Uterus (tissue), 4 donors: ENCODE measurements around the gene SORT1. TPM values are rescaled to one million over a fixed set of nuclear protein-coding genes. Genes with fewer than 3 reads are reported as not detected.

ENCODE experiments used
- DNase-seq, 2 donors: peaks; one replicate each; pipeline ENCODE4 v3.0.0-alpha.2; 2019 to 2020
- H3K27ac ChIP-seq, 2 donors: fragments of 200-600 bp; sonication (generic); 1 replicate in 1 of 2; 2 replicates in 1 of 2; pipeline ENCODE4 v1.5.1; 2016 to 2018
- H3K27me3 ChIP-seq, 2 donors: fragments of 200-600 bp; sonication (generic); one replicate each; pipeline ENCODE4 v1.5.1; 2018 to 2019; ENCODE audit warnings: control low read depth in 1 of 2
- H3K36me3 ChIP-seq, 2 donors: fragments of 200-600 bp; sonication (generic); one replicate each; pipeline ENCODE4 v1.5.1; 2019; ENCODE audit warnings: control low read depth in 1 of 2
- H3K4me1 ChIP-seq, 2 donors: fragments of 200-600 bp; sonication (generic); one replicate each; pipeline ENCODE4 v1.5.1; 2018 to 2019; ENCODE audit warnings: control low read depth in 1 of 2
- H3K4me3 ChIP-seq, 2 donors: fragments of 200-600 bp; sonication (generic); 1 replicate in 1 of 2; 2 replicates in 1 of 2; pipeline ENCODE4 v1.5.1; 2018 to 2019; ENCODE audit warnings: mild to moderate bottlenecking in 1 of 2
- H3K9me3 ChIP-seq, 2 donors: fragments of 200-600 bp; sonication (generic); one replicate each; pipeline ENCODE4 v1.5.1; 2019; ENCODE audit warnings: control low read depth in 1 of 2
- POLR2A ChIP-seq, 2 donors: fragments of 450-650 bp; IDR thresholded peaks; one replicate each; pipeline ENCODE4 v1.6.1; 2016; ENCODE audit warnings: antibody characterized with exemption in 2 of 2, mild to moderate bottlenecking in 1 of 2, moderate library complexity in 1 of 2
- intact Hi-C: fragments of 100-400 bp; cut with DNase I; formaldehyde crosslinking; loops from one replicate; pipeline ENCODE4 v1.15.1; 2023; ENCODE audit warnings: low total_unique reads
- total RNA-seq, 4 donors: library from RNA; depleted of rRNA in 3 of 4; stranded (reverse); fragments of >200 nt in 3 of 4; gene quantifications; one replicate each; pipeline versions ENCODE4 v1.1.0 to v1.2.4, GENCODE V29; 2014 to 2023
- TF ChIP-seq, protein P1 (sequence below), 4 experiments: fragments of 200-600 bp in 2 of 4; fragments of 450-650 bp in 2 of 4; sonication (generic) in 2 of 4; IDR thresholded peaks; one replicate each; pipeline ENCODE4 v1.5.1; 2016 to 2019; ENCODE audit warnings: antibody characterized with exemption in 4 of 4, mild to moderate bottlenecking in 2 of 4, moderate library complexity in 1 of 4
- donor health status: DM: yes; HTN: yes; CAD: no.

Gene SORT1
- total RNA-seq, 4 donors from 2014 or later = 20.2 to 43.4 (median 27.9) TPM

- H3K9me3 ChIP-seq = no peaks in the 10 kb centered on the region
- no peaks in the 10 kb centered on the region for H3K27me3 ChIP-seq
- peaks cover 4 to 7% of the 10 kb centered on the region in 2 donors for H3K4me1 ChIP-seq
- TF ChIP-seq, protein P1, sequence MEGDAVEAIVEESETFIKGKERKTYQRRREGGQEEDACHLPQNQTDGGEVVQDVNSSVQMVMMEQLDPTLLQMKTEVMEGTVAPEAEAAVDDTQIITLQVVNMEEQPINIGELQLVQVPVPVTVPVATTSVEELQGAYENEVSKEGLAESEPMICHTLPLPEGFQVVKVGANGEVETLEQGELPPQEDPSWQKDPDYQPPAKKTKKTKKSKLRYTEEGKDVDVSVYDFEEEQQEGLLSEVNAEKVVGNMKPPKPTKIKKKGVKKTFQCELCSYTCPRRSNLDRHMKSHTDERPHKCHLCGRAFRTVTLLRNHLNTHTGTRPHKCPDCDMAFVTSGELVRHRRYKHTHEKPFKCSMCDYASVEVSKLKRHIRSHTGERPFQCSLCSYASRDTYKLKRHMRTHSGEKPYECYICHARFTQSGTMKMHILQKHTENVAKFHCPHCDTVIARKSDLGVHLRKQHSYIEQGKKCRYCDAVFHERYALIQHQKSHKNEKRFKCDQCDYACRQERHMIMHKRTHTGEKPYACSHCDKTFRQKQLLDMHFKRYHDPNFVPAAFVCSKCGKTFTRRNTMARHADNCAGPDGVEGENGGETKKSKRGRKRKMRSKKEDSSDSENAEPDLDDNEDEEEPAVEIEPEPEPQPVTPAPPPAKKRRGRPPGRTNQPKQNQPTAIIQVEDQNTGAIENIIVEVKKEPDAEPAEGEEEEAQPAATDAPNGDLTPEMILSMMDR (IDR thresholded peaks at IDR 0.05) = no peak
- H3K4me3 ChIP-seq = peak overlapping the region; percentile 36 to 53
- peak in 1 of 2 donors; percentile 34 for DNase-seq
- intact Hi-C loops = loop anchor here (2.0 kb wide), 1 partner anchor 114 kb away; the partner anchor contains the start of gene SORT1
- no peaks in the 10 kb centered on the region for H3K36me3 ChIP-seq
- peak overlapping the region; percentile 66 to 86 for H3K27ac ChIP-seq
These were observed 115.2 kb downstream of the SORT1 start for GRCh38 chr1:109282497-109282951.

DNA sequence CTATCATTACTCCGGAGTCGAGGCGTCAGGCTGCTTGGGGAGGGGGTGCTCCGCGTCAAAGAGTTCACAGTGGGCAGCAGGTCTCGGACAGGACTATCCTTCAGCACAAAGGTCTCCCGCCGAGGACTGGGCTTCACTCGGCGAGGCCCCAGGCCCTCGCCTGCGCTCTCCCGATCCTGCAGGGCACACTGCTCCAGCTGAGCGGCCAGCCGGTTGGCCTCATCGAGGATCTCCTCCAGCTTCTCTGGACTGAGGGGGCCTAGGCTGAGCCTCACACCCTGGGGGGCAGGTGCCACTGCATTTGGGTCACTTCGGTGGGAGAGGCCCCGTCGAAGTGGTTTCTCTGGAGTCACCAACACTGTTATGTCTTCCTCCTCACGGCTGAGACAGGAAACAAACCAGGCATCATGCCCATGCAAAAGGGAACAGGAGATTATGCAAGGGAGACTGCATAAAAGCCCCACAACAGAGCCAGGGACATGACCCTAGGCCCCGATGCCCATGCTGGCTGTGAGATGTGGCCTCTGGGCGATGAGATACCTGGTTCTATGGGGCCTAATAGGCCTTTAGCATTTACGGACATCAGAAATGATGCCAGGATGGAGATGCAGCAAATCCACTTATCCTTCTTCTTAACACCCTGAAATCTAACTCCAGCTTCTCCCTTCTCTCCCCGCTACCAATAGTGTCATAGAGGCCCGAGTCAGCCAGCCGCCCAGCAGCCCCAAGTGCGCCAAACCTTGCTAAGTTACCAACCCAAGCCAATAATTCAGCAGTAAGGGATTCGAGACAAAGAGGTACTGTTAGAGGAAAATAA is 115.8 kb downstream of the SORT1 start:
- Histone ChIP-seq H3K4me1 (peaks cover 4 to 7% of the 10 kb centered on the region in 2 donors), H3K4me3 (peak overlapping the region in 1 of 2 donors; percentile 53), H3K27me3 (no peaks in the 10 kb centered on the region), H3K9me3 (no peaks in the 10 kb centered on the region), H3K27ac (no peak overlapping the region), H3K36me3 (no peaks in the 10 kb centered on the region)
- intact Hi-C loops = loop anchor here (2.0 kb wide), 1 partner anchor 115 kb away; the partner anchor contains the start of gene SORT1
- TF ChIP-seq, protein P1 (IDR thresholded peaks at IDR 0.05) = no peak
- TF ChIP-seq POLR2A (IDR thresholded peaks at IDR 0.05) = no peak
- peak in 1 of 2 donors; percentile 14 for DNase-seq

DNA sequence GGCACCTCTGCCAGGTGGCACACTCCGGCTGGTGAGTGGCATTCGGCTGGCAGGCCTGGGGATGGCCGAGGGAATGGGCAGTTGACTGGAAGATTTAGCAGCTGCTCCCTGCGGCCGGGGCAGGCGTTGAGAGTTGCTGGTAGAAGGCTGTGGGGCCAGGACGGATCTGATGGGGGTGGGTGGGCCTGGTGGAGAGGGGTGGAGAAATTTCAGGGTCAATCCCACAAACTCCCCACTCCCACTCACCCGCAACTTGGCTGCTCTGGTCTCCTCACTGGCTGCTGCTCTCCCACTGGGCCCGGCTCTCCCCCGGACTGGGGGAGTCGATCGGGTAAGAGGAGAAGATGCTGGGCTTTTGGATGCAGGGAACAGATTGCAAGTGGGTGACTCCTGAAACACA is 116.9 kb downstream of the SORT1 start:
- H3K27me3 ChIP-seq = no peaks in the 10 kb centered on the region
- TF ChIP-seq, protein P1 (IDR thresholded peaks at IDR 0.05) = no peak
- no peak for TF ChIP-seq POLR2A (IDR thresholded peaks at IDR 0.05)
- H3K27ac ChIP-seq = no peak overlapping the region
- H3K36me3 ChIP-seq = no peaks in the 10 kb centered on the region
- no peaks in the 10 kb centered on the region for H3K9me3 ChIP-seq
- no peak overlapping the region for H3K4me3 ChIP-seq
- H3K4me1 ChIP-seq = peaks cover 4 to 7% of the 10 kb centered on the region in 2 donors
- intact Hi-C loops = no loop called here
- DNase-seq = no peak

DNA sequence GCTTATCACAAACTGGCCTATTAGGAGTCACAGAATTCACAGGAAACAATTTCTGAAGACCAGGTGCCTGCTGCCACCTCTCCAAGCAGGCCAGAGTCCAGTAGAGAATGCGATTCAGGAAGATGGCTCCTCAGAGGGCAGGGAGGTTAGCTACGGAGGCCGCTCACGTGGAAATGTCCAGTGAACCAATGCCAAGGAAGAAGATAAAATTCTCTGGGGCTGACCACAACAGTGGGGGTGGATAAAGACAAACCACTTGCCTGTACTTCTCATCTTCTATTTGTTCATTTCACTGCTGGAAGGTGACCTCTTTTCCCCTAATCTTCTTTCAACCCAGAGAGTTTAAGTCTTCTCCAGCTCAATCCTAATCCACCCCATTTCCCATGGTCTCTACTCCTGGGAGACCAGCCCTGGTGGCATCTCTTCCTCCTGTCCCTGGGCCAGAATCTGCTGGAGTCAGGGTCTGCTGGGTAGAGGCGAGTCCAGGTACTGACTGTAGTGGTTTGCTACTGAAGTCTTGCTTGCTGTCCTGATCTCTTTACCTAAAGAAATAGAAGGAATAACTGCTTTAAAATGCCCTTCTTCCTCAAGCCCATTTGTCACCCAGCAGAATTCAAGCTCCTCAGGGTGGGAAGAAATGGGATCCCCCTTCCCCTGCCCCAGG is 118.0 kb downstream of the SORT1 start:
- Histone ChIP-seq H3K9me3 (no peaks in the 10 kb centered on the region), H3K4me3 (no peak overlapping the region), H3K36me3 (no peaks in the 10 kb centered on the region), H3K27ac (no peak overlapping the region), H3K27me3 (no peaks in the 10 kb centered on the region), H3K4me1 (peaks cover 4 to 7% of the 10 kb centered on the region in 2 donors)
- DNase-seq = no peak
- intact Hi-C loops = no loop called here
- TF ChIP-seq, protein P1 (IDR thresholded peaks at IDR 0.05) = no peak
- TF ChIP-seq POLR2A (IDR thresholded peaks at IDR 0.05) = no peak
